ENCODE results near the gene ZNF524. TPM values are rescaled to one million over a fixed set of nuclear protein-coding genes. Genes with fewer than 3 reads are reported as not detected.

ZNF524 gene
- polyA plus RNA-seq, 2 of the 4 experiments (the other 2 are of a cell fraction) = 6.4 to 9.7 TPM

DNA sequence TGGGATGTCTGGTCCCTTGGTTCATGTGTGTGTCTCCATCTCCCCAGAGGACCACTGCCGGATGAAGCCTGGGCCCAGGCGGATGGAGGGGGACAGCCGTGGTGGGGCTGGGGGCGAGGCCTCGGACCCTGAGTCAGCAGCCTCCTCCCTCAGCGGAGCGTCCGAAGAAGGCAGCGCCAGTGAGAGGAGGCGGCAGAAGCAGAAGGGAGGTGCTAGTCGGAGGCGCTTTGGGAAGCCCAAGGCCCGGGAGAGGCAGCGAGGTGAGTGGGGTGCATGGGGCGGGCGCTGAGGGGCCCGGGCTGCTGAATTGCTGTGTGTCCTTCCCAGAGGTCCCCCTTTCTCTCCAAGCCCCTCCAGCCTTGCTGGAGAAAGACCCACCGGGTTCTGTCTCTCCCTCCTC, 51.1 kb downstream of the ZNF524 start:
- no peak overlapping the region for H3K4me2 ChIP-seq
- H3K4me3 ChIP-seq = no peak overlapping the region
- DNase-seq (ENCODE audit: low read depth in 1 of 2, low spot score in 1 of 2) = no peak
- no peak overlapping the region for H3K27ac ChIP-seq
- TF ChIP-seq, protein P1, sequence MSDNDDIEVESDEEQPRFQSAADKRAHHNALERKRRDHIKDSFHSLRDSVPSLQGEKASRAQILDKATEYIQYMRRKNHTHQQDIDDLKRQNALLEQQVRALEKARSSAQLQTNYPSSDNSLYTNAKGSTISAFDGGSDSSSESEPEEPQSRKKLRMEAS (IDR thresholded peaks at IDR 0.05) = no peak
- TF ChIP-seq, protein P2, sequence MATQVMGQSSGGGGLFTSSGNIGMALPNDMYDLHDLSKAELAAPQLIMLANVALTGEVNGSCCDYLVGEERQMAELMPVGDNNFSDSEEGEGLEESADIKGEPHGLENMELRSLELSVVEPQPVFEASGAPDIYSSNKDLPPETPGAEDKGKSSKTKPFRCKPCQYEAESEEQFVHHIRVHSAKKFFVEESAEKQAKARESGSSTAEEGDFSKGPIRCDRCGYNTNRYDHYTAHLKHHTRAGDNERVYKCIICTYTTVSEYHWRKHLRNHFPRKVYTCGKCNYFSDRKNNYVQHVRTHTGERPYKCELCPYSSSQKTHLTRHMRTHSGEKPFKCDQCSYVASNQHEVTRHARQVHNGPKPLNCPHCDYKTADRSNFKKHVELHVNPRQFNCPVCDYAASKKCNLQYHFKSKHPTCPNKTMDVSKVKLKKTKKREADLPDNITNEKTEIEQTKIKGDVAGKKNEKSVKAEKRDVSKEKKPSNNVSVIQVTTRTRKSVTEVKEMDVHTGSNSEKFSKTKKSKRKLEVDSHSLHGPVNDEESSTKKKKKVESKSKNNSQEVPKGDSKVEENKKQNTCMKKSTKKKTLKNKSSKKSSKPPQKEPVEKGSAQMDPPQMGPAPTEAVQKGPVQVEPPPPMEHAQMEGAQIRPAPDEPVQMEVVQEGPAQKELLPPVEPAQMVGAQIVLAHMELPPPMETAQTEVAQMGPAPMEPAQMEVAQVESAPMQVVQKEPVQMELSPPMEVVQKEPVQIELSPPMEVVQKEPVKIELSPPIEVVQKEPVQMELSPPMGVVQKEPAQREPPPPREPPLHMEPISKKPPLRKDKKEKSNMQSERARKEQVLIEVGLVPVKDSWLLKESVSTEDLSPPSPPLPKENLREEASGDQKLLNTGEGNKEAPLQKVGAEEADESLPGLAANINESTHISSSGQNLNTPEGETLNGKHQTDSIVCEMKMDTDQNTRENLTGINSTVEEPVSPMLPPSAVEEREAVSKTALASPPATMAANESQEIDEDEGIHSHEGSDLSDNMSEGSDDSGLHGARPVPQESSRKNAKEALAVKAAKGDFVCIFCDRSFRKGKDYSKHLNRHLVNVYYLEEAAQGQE (IDR thresholded peaks at IDR 0.05) = no peak
- TF ChIP-seq SMC3 (IDR thresholded peaks at IDR 0.05) = no peak
- TF ChIP-seq EP300 (IDR thresholded peaks at IDR 0.05) = no peak
- no peak for TF ChIP-seq ELK1 (IDR thresholded peaks at IDR 0.05; ENCODE audit: low read depth, low read length)
- TF ChIP-seq, protein P3, sequence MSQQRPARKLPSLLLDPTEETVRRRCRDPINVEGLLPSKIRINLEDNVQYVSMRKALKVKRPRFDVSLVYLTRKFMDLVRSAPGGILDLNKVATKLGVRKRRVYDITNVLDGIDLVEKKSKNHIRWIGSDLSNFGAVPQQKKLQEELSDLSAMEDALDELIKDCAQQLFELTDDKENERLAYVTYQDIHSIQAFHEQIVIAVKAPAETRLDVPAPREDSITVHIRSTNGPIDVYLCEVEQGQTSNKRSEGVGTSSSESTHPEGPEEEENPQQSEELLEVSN (IDR thresholded peaks at IDR 0.05; ENCODE audit: borderline replicate concordance, low read depth) = no peak
- no peak for TF ChIP-seq HEYL (CRISPR knock-in tag; IDR thresholded peaks at IDR 0.05)
- no peak for TF ChIP-seq MAFK (IDR thresholded peaks at IDR 0.05; ENCODE audit: partially characterized antibody)
- TF ChIP-seq JUNB (IDR thresholded peaks at IDR 0.05) = no peak
- TF ChIP-seq JUN (IDR thresholded peaks at IDR 0.05) = no peak
- no peak for TF ChIP-seq NPAS2 (CRISPR knock-in tag; IDR thresholded peaks at IDR 0.05; ENCODE audit: borderline replicate concordance)
- TF ChIP-seq RNF2 (IDR thresholded peaks at IDR 0.05; ENCODE audit: borderline replicate concordance, low read depth) = no peak
- TF ChIP-seq, protein P4, sequence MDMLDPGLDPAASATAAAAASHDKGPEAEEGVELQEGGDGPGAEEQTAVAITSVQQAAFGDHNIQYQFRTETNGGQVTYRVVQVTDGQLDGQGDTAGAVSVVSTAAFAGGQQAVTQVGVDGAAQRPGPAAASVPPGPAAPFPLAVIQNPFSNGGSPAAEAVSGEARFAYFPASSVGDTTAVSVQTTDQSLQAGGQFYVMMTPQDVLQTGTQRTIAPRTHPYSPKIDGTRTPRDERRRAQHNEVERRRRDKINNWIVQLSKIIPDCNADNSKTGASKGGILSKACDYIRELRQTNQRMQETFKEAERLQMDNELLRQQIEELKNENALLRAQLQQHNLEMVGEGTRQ (IDR thresholded peaks at IDR 0.05) = no peak
- no peak for TF ChIP-seq ZC3H11A (IDR thresholded peaks at IDR 0.05)
- TF ChIP-seq PHF8 (IDR thresholded peaks at IDR 0.05; ENCODE audit: borderline replicate concordance, low read depth) = no peak
- TF ChIP-seq POLR2A (IDR thresholded peaks at IDR 0.05; ENCODE audit: low read length) = no peak
- POLR2A ChIA-PET = interaction anchor here (0.7 kb wide), 1 partner anchor 485 kb away, joined by 3 read pairs; no protein-coding TSS in a partner anchor
- no peaks in the 10 kb centered on the region for H3K9me3 ChIP-seq
- WGBS (ENCODE audit: missing lambda C conversion rate) = 80% methylated on average over 18 of the region's 18 CpGs
- peaks cover 24% of the 10 kb centered on the region for H3K4me1 ChIP-seq
- no peak for ATAC-seq
- CTCF ChIA-PET = interaction anchor here (4.3 kb wide), 1 partner anchor 17 kb away, joined by 97 read pairs; no protein-coding TSS in a partner anchor
- no peak for FAIRE-seq

- FAIRE-seq (no peak), ATAC-seq (no peak)
- CTCF ChIA-PET = interaction anchor here (0.7 to 4.3 kb wide), 18 partner anchors 9 to 1201 kb away, joined by 3 to 97 read pairs (median 3); partner anchors contain the start of genes ZNF579 and ZNF581
- TF ChIP-seq POLR2A (IDR thresholded peaks at IDR 0.05; ENCODE audit: low read length) = no peak
- no peak for TF ChIP-seq CHD4 (IDR thresholded peaks at IDR 0.05; ENCODE audit: borderline replicate concordance)
- TF ChIP-seq RFX5 (IDR thresholded peaks at IDR 0.05) = no peak
- no peak for TF ChIP-seq BHLHE40 (IDR thresholded peaks at IDR 0.05; ENCODE audit: low read depth, low read length)
- no peak for TF ChIP-seq CBX8 (IDR thresholded peaks at IDR 0.05)
- TF ChIP-seq NFE2L2 (conservative IDR thresholded peaks at IDR 0.05; ENCODE audit: low read length) = no peak
- TF ChIP-seq, protein P5, sequence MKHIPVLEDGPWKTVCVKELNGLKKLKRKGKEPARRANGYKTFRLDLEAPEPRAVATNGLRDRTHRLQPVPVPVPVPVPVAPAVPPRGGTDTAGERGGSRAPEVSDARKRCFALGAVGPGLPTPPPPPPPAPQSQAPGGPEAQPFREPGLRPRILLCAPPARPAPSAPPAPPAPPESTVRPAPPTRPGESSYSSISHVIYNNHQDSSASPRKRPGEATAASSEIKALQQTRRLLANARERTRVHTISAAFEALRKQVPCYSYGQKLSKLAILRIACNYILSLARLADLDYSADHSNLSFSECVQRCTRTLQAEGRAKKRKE (CRISPR knock-in tag; IDR thresholded peaks at IDR 0.05; ENCODE audit: low read depth) = no peak
- TF ChIP-seq NPAS2 (CRISPR knock-in tag; IDR thresholded peaks at IDR 0.05; ENCODE audit: borderline replicate concordance) = no peak
- TF ChIP-seq, protein P6, sequence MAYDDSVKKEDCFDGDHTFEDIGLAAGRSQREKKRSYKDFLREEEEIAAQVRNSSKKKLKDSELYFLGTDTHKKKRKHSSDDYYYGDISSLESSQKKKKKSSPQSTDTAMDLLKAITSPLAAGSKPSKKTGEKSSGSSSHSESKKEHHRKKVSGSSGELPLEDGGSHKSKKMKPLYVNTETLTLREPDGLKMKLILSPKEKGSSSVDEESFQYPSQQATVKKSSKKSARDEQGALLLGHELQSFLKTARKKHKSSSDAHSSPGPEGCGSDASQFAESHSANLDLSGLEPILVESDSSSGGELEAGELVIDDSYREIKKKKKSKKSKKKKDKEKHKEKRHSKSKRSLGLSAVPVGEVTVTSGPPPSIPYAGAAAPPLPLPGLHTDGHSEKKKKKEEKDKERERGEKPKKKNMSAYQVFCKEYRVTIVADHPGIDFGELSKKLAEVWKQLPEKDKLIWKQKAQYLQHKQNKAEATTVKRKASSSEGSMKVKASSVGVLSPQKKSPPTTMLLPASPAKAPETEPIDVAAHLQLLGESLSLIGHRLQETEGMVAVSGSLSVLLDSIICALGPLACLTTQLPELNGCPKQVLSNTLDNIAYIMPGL (CRISPR knock-in tag; IDR thresholded peaks at IDR 0.05; ENCODE audit: borderline replicate concordance) = no peak
- no peak for TF ChIP-seq MYC (IDR thresholded peaks at IDR 0.05; ENCODE audit: borderline replicate concordance, low read length)
- TF ChIP-seq ESRRA (IDR thresholded peaks at IDR 0.05; ENCODE audit: borderline replicate concordance, low read length) = no peak
These were observed 52.4 kb downstream of the ZNF524 start for GRCh38 chr19:55652311-55653128.

More at GRCh38 chr19:55652311-55653128, 52.4 kb downstream of the ZNF524 start:
- H3K4me3 ChIP-seq = no peak overlapping the region; the same call in 2 of the 3 replicates
- peak overlapping the region; percentile 43 for H3K4me2 ChIP-seq
- H3K9me3 ChIP-seq = no peaks in the 10 kb centered on the region
- no peak for DNase-seq (ENCODE audit: low read depth in 1 of 2, low spot score in 1 of 2)
- H3K27ac ChIP-seq = peak overlapping the region in 1 of 2 experiments; percentile 96; a peak in 3 of 6 replicates
- peaks cover 26% of the 10 kb centered on the region for H3K4me1 ChIP-seq
- POLR2A ChIA-PET = interaction anchor here (0.6 to 2.1 kb wide), 3 partner anchors 9 to 1516 kb away, joined by 3 to 25 read pairs (median 7); partner anchors contain the start of gene ZNF581
- 97% methylated on average over 67 of the region's 71 CpGs for WGBS (ENCODE audit: missing lambda C conversion rate)

All from A549 (cell line).